Spleen (tissue), 7 donors: Measurements from ENCODE around the gene PAEP.

Source experiments
- CTCF ChIP-seq, 11 experiments: fragments of 200-600 bp in 7 of 11; fragments of 450-650 bp in 4 of 11; sonication (generic) in 4 of 11; IDR thresholded peaks in 8 of 11; conservative IDR thresholded peaks in 3 of 11; 1 replicate in 7 of 11; 2 replicates in 4 of 11; pipeline versions ENCODE4 v1.4.0 to v1.8.0; 2016 to 2021; ENCODE audit warnings: antibody characterized with exemption in 11 of 11, inconsistent platforms in 4 of 11, mild to moderate bottlenecking in 1 of 11
- POLR2A ChIP-seq, 3 donors: fragments of 450-650 bp; IDR thresholded peaks; one replicate each; pipeline ENCODE4 v1.5.1; 2017; ENCODE audit warnings: antibody characterized with exemption in 3 of 3, mild to moderate bottlenecking in 1 of 3
- donor health status: DM: no; HTN: no; CAD: no; lungs with moderate emphysema.
- donor health status: DM: no; HTN: no; CAD: no.
- donor health status: DM: no; HTN: no; CAD: no.

GRCh38 chr9:135589596-135590485 lies 28.3 kb downstream of the PAEP start:
- TF ChIP-seq CTCF (IDR thresholded peaks at IDR 0.05 in 8 of 11, conservative IDR thresholded peaks at IDR 0.05 in 3 of 11) (no peak), POLR2A (IDR thresholded peaks at IDR 0.05) (no peak)
